Body of pancreas (tissue), 4 donors: ENCODE data around the gene CISD3.

Source experiments
- POLR2A ChIP-seq, 3 donors: fragments of 450-650 bp; IDR thresholded peaks; one replicate each; pipeline ENCODE4 v1.6.1; 2016; ENCODE audit warnings: antibody characterized with exemption in 3 of 3, mild to moderate bottlenecking in 2 of 3
- TF ChIP-seq, protein P1 (sequence below), 7 experiments: fragments of 450-650 bp in 4 of 7; fragments of 200-600 bp in 3 of 7; sonication (generic) in 3 of 7; IDR thresholded peaks; one replicate each; pipeline ENCODE4 v1.5.1; 2016 to 2019; ENCODE audit warnings: antibody characterized with exemption in 7 of 7

DNA sequence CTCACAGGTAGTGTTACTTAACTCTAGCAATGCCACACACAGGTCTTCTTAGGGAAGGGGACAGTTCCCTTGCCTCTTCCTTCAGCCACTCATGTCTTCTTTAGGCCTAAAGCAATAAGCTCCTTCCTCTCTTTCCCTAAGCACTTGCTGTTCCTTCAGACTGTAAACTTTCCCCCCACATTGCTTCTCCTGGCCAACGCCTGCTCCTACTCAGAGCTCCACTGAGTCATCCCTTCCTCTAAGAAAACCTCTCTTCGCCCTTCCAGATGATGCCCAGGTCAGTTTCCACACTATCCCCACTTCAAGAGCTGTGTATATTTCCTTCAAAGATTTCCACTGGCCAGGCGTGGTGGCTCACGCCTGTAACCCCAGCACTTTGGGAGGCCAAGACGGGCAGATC is 42.9 kb upstream of the CISD3 start:
- no peak for TF ChIP-seq POLR2A (IDR thresholded peaks at IDR 0.05)
- TF ChIP-seq, protein P1, sequence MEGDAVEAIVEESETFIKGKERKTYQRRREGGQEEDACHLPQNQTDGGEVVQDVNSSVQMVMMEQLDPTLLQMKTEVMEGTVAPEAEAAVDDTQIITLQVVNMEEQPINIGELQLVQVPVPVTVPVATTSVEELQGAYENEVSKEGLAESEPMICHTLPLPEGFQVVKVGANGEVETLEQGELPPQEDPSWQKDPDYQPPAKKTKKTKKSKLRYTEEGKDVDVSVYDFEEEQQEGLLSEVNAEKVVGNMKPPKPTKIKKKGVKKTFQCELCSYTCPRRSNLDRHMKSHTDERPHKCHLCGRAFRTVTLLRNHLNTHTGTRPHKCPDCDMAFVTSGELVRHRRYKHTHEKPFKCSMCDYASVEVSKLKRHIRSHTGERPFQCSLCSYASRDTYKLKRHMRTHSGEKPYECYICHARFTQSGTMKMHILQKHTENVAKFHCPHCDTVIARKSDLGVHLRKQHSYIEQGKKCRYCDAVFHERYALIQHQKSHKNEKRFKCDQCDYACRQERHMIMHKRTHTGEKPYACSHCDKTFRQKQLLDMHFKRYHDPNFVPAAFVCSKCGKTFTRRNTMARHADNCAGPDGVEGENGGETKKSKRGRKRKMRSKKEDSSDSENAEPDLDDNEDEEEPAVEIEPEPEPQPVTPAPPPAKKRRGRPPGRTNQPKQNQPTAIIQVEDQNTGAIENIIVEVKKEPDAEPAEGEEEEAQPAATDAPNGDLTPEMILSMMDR (IDR thresholded peaks at IDR 0.05), result no peak
